GM20000 (cell line): ENCODE measurements around the gene ZNF180.

ENCODE experiments used
- DNase-seq: peaks from one replicate; pipeline ENCODE4 v3.0.0; 2012; ENCODE audit warnings: low spot score
- CTCF ChIP-seq: IDR thresholded peaks from 2 replicates; pipeline ENCODE4 v1.5.1; 2012; ENCODE audit warnings: mild to moderate bottlenecking, control low read depth; ENCODE audit errors: extremely low read depth, missing control alignments

ZNF180 gene

GRCh38 chr19:44517146-44517545 is 16.8 kb upstream of the ZNF180 start:
- no peak for TF ChIP-seq CTCF
- DNase-seq, result no peak

DNA sequence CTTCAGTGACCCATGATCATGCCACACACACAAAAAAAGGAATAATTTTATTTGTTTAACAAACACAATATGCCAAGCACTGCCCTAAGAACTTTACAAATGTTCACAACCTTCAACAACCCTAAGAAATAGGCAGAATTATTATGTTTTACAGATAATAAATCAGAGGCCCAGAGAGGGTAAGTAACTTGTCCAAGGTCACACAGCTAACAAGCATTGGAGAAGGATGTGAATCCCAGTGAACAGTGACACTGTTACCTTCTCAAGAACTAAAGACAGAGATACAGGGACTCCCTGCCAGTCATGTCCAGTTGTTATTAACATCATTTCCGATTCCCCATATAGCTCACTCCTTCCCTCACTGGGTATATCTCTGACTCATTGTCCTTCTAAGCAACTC is 15.6 kb upstream of the ZNF180 start:
- DNase-seq, result no peak
- TF ChIP-seq CTCF, result no peak

DNA sequence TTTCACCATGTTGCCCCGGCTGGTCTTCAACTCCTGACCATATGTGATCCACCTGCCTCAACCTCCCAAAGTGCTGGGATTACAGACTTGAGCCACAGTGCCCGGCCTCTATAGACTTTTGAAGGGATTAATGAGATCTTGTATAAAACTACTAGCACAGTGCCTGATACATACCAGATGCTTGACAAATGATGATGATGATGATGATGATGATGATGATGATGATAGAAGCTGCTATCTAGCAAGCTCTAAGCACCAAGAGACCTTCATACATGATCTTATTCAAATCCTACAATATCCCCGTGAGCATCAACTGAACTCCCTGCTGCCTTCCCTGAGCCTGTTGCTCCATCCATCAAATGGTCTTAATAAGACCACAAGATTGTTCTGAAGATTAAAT is 14.7 kb upstream of the ZNF180 start:
- TF ChIP-seq CTCF, result no peak
- DNase-seq, result no peak

DNA sequence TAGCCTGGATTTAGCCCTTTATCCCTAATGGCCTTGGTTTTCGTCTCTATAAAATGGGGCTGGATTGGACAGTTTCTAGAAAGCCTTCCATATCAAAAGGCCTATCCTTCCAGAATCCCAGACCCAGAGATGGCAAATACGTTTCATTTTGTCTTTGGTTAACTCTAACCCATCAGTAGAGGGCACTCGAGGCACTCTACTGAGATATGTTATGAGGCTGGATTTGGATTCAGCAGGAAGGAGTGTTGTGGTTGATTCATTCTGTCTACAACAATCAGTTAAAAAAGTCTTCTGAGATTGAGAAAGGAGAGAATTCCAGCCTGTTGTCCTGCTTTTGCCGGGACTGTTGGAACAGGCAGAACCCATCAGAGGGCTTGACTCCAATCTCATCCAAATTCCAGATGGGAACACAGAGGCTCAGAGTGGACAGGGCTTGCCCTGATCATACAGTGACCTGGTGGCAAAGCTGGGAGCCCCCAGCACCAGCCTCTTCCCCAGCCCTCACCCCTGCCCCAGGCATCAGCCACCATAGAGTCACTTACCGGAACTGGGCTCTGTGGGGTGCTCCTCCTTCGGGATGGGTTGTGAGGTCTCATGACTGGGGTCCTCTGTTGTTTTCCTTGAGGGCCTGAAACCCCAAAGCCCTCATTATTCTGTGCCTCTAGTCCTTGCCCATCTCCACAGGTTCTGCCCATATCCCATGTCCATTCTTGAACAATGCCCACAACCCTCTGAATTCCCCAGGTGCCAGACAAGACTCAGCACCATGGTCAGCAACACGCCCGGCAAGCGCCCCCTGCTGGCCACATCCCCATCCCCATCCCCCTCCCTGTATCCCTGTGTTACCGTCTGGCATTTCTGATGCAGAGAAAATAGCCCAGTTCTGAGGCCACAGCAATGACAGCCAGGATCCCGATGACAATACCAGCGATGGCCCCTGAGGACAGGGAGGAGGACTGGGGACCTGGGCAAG is 12.3 kb upstream of the ZNF180 start:
- no peak for TF ChIP-seq CTCF
- DNase-seq, result no peak

DNA sequence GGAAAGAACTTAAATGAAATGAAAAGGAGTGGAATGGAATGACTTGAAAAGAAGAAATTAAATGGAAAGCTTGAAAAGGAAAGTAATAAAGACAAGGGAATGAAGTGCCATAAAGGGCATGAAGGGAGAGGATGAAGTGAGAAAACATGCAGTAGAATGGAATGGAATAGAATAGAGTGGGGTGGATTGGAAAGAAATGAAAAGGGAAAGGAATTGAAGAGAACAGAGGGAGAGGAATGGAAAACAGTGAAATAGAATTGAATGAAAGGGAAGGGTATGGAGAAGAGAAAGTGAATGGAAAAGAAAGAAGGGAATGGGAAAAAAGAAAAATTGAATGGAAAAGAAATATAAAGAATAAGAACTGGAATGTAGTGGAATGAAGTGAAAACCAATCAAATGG is 9.2 kb upstream of the ZNF180 start:
- DNase-seq, result no peak
- no peak for TF ChIP-seq CTCF

GRCh38 chr19:44499559-44499958 is 763 bp downstream of the ZNF180 start:
- DNase-seq, result no peak
- TF ChIP-seq CTCF, result no peak

DNA sequence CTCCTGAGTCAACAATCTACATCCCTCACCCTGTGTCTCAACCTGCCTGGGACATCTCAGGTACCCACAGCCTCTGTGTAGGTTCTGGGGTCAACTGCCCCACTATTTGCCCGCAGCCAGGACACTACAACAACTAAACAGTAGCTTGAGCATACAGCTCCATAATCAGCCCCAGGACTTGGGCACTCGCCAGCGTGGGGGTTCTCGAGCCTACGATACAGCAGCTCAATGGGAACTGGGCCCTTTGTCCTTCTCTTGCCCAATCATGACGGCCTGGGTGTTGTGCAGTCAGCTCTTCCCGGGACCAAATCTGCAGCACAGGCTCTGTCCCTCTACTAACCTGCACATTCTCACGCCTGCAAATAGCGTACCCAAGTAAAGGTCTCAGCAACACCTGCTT is 1.3 kb downstream of the ZNF180 start:
- no peak for TF ChIP-seq CTCF
- no peak for DNase-seq
